Measurements from ENCODE around the gene ZXDA.
A peak's percentile ranks its signal among the peaks of the same experiment; 100 is the strongest.
"Not testable (repeated sequence)": the region's sequence is repeated elsewhere in the genome, so short reads cannot be mapped to it uniquely, and the experiment has no call there.

Gene ZXDA, protein sequence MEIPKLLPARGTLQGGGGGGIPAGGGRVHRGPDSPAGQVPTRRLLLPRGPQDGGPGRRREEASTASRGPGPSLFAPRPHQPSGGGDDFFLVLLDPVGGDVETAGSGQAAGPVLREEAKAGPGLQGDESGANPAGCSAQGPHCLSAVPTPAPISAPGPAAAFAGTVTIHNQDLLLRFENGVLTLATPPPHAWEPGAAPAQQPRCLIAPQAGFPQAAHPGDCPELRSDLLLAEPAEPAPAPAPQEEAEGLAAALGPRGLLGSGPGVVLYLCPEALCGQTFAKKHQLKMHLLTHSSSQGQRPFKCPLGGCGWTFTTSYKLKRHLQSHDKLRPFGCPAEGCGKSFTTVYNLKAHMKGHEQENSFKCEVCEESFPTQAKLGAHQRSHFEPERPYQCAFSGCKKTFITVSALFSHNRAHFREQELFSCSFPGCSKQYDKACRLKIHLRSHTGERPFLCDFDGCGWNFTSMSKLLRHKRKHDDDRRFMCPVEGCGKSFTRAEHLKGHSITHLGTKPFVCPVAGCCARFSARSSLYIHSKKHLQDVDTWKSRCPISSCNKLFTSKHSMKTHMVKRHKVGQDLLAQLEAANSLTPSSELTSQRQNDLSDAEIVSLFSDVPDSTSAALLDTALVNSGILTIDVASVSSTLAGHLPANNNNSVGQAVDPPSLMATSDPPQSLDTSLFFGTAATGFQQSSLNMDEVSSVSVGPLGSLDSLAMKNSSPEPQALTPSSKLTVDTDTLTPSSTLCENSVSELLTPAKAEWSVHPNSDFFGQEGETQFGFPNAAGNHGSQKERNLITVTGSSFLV

DNA sequence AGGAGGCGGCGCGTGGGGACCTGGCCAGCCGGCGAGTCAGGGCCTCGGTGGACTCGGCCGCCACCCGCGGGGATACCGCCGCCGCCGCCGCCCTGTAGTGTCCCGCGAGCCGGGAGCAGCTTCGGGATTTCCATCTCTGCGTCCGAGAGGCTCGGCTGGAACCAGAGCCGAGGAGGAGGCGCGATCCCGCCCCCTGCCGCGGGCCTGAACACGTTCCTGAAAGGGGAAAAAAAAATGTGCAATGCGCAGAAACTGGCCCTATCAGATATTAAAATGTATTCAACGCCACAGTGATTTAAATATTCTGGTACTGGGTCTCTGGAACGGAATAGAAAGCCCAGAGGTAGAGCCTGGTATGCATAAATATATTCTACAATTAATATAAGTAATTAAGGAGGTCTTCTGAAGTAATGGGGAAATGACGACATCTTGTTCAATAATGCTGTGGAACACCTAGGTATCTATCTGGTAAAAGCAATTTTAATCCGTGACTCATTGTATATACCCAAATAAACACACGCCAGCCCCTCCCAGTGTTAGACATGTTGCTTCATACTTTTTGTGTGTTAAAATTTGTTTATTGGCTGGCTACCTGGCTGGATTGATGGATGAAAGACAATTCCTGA is at the start of gene ZXDA:
ZXDA (minus strand) TSS at position 172 of the 626 bp plus-strand sequence; CDS start at position 134, 38 bp downstream.
- in situ Hi-C loops (cut with HindIII; ENCODE audit: low sequenced_read_pairs): not testable (repeated sequence)
- H3K4me3 ChIP-seq (ENCODE audit: low read depth, low read length): peak within 1 kb of the TSS; percentile 39
- DNase-seq (ENCODE audit: low read depth, low spot score): peak; percentile 16

DNA sequence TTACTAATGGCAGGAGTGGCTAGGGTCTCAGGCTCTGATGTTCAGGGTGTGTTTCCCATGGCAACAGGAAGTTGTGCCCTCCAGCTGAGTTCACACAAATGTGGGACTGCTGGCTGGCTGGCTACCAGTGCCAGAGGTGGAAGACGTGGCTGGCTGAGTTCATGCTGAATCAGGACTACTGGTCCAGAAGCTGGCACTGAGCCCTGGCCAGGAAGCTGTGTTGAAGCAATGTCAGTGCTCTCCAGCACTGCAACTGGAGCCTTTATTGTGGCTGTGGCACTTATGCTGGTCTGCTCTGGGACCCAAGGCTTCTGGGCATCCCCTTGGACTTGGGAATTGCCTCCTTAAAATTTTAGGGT is 42.0 kb upstream of the ZXDA start:
- H3K4me3 ChIP-seq (ENCODE audit: low read depth, low read length): no peak overlapping the region
- in situ Hi-C loops (cut with HindIII; ENCODE audit: low sequenced_read_pairs): no loop called here
- TF ChIP-seq, protein P1, sequence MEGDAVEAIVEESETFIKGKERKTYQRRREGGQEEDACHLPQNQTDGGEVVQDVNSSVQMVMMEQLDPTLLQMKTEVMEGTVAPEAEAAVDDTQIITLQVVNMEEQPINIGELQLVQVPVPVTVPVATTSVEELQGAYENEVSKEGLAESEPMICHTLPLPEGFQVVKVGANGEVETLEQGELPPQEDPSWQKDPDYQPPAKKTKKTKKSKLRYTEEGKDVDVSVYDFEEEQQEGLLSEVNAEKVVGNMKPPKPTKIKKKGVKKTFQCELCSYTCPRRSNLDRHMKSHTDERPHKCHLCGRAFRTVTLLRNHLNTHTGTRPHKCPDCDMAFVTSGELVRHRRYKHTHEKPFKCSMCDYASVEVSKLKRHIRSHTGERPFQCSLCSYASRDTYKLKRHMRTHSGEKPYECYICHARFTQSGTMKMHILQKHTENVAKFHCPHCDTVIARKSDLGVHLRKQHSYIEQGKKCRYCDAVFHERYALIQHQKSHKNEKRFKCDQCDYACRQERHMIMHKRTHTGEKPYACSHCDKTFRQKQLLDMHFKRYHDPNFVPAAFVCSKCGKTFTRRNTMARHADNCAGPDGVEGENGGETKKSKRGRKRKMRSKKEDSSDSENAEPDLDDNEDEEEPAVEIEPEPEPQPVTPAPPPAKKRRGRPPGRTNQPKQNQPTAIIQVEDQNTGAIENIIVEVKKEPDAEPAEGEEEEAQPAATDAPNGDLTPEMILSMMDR (IDR thresholded peaks at IDR 0.05; ENCODE audit: low read depth, low read length): no peak
- no peak for DNase-seq (ENCODE audit: low read depth, low spot score)

DNA sequence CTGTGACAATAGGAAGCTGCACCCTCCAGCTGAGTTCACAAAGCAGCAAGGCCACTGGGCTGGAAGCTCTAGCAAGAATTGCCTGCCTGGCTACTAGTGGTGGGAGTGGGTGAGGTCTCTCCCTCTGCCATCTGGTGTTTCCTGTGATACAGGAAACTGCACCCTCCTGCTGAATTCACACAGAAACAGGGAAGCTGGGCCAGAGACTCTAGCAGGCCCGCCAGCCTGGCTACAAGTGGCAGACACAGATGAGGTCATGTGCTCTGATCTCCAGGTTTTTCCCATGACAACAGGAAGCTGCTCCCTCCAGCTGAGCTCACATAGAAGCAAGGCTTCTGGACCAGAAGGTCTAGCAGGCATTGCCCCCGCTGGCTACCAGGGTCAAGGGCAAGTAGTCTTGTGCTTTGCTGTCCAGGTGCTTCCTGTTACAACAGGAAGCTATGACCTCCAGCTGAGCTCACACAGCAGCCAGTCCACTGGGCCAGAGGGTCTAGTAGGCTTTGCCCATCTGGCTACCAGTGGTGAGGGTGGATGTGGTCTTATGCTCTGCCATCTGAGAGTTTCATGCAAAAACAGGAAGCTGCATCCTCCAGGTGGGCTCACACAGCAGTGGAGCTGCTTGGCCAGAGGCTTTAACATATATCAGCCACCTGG is 41.5 kb upstream of the ZXDA start:
- H3K4me3 ChIP-seq (ENCODE audit: low read depth, low read length): no peak overlapping the region
- DNase-seq (ENCODE audit: low read depth, low spot score): no peak
- TF ChIP-seq, protein P1 (IDR thresholded peaks at IDR 0.05; ENCODE audit: low read depth, low read length): no peak
- in situ Hi-C loops (cut with HindIII; ENCODE audit: low sequenced_read_pairs): no loop called here

DNA sequence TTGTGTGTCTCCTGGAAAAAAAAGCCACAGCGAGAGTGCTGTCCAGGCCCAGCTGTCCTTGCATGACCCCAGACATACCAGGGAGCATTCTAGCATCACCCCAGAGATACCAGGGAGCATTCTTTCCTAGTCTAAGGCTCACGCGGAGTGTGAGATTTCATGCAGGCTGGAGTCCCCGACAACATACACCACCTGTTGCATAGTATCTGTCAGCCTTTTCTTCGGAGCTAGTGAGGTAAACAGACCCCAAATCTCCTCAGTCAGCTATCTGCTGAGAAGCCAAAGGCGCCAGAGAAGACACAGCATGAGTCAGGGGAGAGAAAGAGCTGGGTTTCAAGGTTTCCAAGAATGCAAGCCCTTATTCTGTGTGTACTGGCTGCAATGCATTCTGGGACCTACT is 23.1 kb upstream of the ZXDA start:
- DNase-seq (ENCODE audit: low read depth, low spot score): no peak
- in situ Hi-C loops (cut with HindIII; ENCODE audit: low sequenced_read_pairs): no loop called here
- TF ChIP-seq, protein P1 (IDR thresholded peaks at IDR 0.05; ENCODE audit: low read depth, low read length): no peak
- no peak overlapping the region for H3K4me3 ChIP-seq (ENCODE audit: low read depth, low read length)

DNA sequence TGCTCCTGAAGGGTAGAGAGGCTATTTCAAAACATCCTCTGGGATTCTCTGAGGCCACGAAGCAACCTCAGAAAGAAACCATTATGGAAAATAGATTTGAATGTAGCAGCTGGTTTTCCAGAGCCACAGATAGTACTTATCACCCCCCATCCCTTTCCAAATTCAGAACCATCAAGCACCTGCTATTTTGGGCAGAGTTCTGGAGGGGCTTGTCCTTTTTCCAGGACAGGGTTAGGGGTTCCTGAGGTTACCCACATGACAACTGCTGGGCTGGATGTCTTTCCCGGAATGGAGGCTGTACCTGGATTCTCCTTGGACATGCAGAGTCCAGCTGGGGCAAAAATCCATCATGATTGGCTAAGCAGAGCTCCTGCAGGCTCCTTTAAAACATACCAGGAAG is 22.0 kb upstream of the ZXDA start:
- in situ Hi-C loops (cut with HindIII; ENCODE audit: low sequenced_read_pairs): no loop called here
- TF ChIP-seq, protein P1 (IDR thresholded peaks at IDR 0.05; ENCODE audit: low read depth, low read length): no peak

DNA sequence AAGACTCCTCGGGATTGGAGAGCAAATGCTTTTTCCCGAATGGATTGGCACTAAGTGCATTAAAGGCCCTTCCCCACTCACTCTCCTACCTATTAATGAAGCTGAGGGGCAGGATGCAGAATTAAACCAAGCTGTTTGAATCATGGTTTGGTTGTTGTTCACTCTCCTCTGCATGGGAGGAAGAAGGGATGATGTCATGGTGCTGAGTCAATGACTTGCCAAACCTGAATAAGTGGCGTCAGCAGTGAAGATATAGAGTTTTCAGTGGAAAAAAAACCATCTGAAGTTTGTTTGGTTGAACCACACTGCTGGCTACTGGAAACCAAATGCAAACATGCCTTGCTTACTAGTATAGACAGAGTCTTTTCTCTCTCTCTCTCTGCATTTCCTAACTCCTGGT is 19.8 kb upstream of the ZXDA start:
- TF ChIP-seq, protein P1 (IDR thresholded peaks at IDR 0.05; ENCODE audit: low read depth, low read length): no peak
- DNase-seq (ENCODE audit: low read depth, low spot score): no peak
- in situ Hi-C loops (cut with HindIII; ENCODE audit: low sequenced_read_pairs): no loop called here
- no peak overlapping the region for H3K4me3 ChIP-seq (ENCODE audit: low read depth, low read length)

More for the DNA sequence above, 22.0 kb upstream of the ZXDA start:
- H3K4me3 ChIP-seq (ENCODE audit: low read depth, low read length): no peak overlapping the region
- DNase-seq (ENCODE audit: low read depth, low spot score): no peak

Measured in astrocyte of the spinal cord (primary cell).